ENCODE measurements around the gene LIFR. TPM values are rescaled to one million over a fixed set of nuclear protein-coding genes. Genes with fewer than 3 reads are reported as not detected.
"Not testable (repeated sequence)": the region's sequence is repeated elsewhere in the genome, so short reads cannot be mapped to it uniquely, and the experiment has no call there.

LIFR gene
- total and polyA plus RNA-seq, 2 donors (not counting 1 experiment from before 2014, with no cell fraction given): 43.6 to 65.1 TPM

DNA sequence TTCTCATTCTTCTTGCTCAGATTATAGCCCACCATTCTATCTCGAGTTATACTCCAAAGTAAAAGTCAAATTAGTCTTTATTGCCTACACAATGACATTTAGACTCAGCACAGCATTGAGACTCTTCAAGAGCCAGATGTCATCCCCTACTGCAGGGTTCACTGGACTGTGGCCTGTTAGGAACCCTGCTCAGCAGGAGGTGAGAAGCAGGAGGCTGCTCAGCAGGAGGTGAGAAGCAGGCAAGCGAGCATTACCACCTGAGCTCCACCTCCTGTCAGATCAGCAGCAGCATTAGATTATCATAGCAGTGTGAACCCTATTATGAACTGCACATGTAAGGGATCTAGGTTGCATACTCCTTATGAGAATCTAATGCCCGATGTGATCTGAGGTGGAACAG lies 12.7 kb upstream of the LIFR start:
- TF ChIP-seq, protein P1, sequence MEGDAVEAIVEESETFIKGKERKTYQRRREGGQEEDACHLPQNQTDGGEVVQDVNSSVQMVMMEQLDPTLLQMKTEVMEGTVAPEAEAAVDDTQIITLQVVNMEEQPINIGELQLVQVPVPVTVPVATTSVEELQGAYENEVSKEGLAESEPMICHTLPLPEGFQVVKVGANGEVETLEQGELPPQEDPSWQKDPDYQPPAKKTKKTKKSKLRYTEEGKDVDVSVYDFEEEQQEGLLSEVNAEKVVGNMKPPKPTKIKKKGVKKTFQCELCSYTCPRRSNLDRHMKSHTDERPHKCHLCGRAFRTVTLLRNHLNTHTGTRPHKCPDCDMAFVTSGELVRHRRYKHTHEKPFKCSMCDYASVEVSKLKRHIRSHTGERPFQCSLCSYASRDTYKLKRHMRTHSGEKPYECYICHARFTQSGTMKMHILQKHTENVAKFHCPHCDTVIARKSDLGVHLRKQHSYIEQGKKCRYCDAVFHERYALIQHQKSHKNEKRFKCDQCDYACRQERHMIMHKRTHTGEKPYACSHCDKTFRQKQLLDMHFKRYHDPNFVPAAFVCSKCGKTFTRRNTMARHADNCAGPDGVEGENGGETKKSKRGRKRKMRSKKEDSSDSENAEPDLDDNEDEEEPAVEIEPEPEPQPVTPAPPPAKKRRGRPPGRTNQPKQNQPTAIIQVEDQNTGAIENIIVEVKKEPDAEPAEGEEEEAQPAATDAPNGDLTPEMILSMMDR (conservative IDR thresholded peaks at IDR 0.05 in 1 of 2, IDR thresholded peaks at IDR 0.05 in 1 of 2; ENCODE audit: low read depth in 1 of 2, low read length in 2 of 2): no peak
- no peak for TF ChIP-seq EZH2 (IDR thresholded peaks at IDR 0.05; ENCODE audit: low read length, missing control alignments)
- Histone ChIP-seq H4K20me1 (ENCODE audit: control insufficient read depth, extremely low read depth, insufficient read depth, low read length) (no peaks in the 10 kb centered on the region), H3K27me3 (ENCODE audit: control insufficient read depth, insufficient read depth, low read length) (no peaks in the 10 kb centered on the region), H3K4me1 (ENCODE audit: control insufficient read depth, extremely low read depth, insufficient read depth, low read length) (no peaks in the 10 kb centered on the region), H3K36me3 (ENCODE audit: control insufficient read depth, insufficient read depth, low read length) (no peaks in the 10 kb centered on the region), H3K79me2 (ENCODE audit: control insufficient read depth, insufficient read depth, low read length) (no peaks in the 10 kb centered on the region), H3K9ac (ENCODE audit: insufficient read depth, low read length) (no peak overlapping the region), H3K4me3 (replicated peaks in 1 of 4; ENCODE audit: control extremely low read depth in 1 of 4, insufficient read depth in 1 of 4, low read depth in 3 of 4, low read length in 4 of 4) (no peak overlapping the region), H3K4me2 (ENCODE audit: extremely low read depth, insufficient read depth, low read length) (no peak overlapping the region), H3K9me3 (ENCODE audit: control insufficient read depth, insufficient read depth, low read depth, low read length) (no peaks in the 10 kb centered on the region), H3K27ac (ENCODE audit: insufficient read depth, low read length) (no peak overlapping the region), H2AFZ (ENCODE audit: low read length) (no peak overlapping the region)
- DNase-seq (ENCODE audit: low read depth in 2 of 2): no peak

- not testable (repeated sequence) for H3K4me1 ChIP-seq (ENCODE audit: control insufficient read depth, extremely low read depth, insufficient read depth, low read length); H3K27ac ChIP-seq (ENCODE audit: insufficient read depth, low read length); H3K36me3 ChIP-seq (ENCODE audit: control insufficient read depth, insufficient read depth, low read length); H2AFZ ChIP-seq (ENCODE audit: low read length); H3K4me3 ChIP-seq (replicated peaks in 1 of 4; ENCODE audit: control extremely low read depth in 1 of 4, insufficient read depth in 1 of 4, low read depth in 3 of 4, low read length in 4 of 4); H3K9me3 ChIP-seq (ENCODE audit: control insufficient read depth, insufficient read depth, low read depth, low read length); H3K79me2 ChIP-seq (ENCODE audit: control insufficient read depth, insufficient read depth, low read length); DNase-seq (ENCODE audit: low read depth in 2 of 2); H4K20me1 ChIP-seq (ENCODE audit: control insufficient read depth, extremely low read depth, insufficient read depth, low read length); H3K4me2 ChIP-seq (ENCODE audit: extremely low read depth, insufficient read depth, low read length); H3K9ac ChIP-seq (ENCODE audit: insufficient read depth, low read length); H3K27me3 ChIP-seq (ENCODE audit: control insufficient read depth, insufficient read depth, low read length)
Observed at GRCh38 chr5:38567306-38567705, 10.9 kb upstream of the LIFR start.

- H3K36me3 ChIP-seq (ENCODE audit: control insufficient read depth, insufficient read depth, low read length): no peaks in the 10 kb centered on the region
- TF ChIP-seq EZH2 (IDR thresholded peaks at IDR 0.05; ENCODE audit: low read length, missing control alignments): no peak
- TF ChIP-seq, protein P1 (conservative IDR thresholded peaks at IDR 0.05 in 1 of 2, IDR thresholded peaks at IDR 0.05 in 1 of 2; ENCODE audit: low read depth in 1 of 2, low read length in 2 of 2): no peak
- no peak overlapping the region for H3K9ac ChIP-seq (ENCODE audit: insufficient read depth, low read length)
- H3K9me3 ChIP-seq (ENCODE audit: control insufficient read depth, insufficient read depth, low read depth, low read length): no peaks in the 10 kb centered on the region
- H2AFZ ChIP-seq (ENCODE audit: low read length): no peak overlapping the region
- H3K79me2 ChIP-seq (ENCODE audit: control insufficient read depth, insufficient read depth, low read length): no peaks in the 10 kb centered on the region
- H4K20me1 ChIP-seq (ENCODE audit: control insufficient read depth, extremely low read depth, insufficient read depth, low read length): no peaks in the 10 kb centered on the region
- H3K4me2 ChIP-seq (ENCODE audit: extremely low read depth, insufficient read depth, low read length): no peak overlapping the region
- H3K4me3 ChIP-seq (replicated peaks in 1 of 4; ENCODE audit: control extremely low read depth in 1 of 4, insufficient read depth in 1 of 4, low read depth in 3 of 4, low read length in 4 of 4): no peak overlapping the region
- H3K4me1 ChIP-seq (ENCODE audit: control insufficient read depth, extremely low read depth, insufficient read depth, low read length): no peaks in the 10 kb centered on the region
- no peak for DNase-seq (ENCODE audit: low read depth in 2 of 2)
- no peak overlapping the region for H3K27ac ChIP-seq (ENCODE audit: insufficient read depth, low read length)
- H3K27me3 ChIP-seq (ENCODE audit: control insufficient read depth, insufficient read depth, low read length): peaks cover 2% of the 10 kb centered on the region
Observed at GRCh38 chr5:38563624-38564023, 7.2 kb upstream of the LIFR start.
